GM10266 (cell line): Measurements from ENCODE around the gene ADAMTS20.

Experiments
- DNase-seq: peaks from one replicate; pipeline ENCODE4 v3.0.0; 2012; ENCODE audit errors: extremely low spot score
- TF ChIP-seq, protein P1 (sequence below): IDR thresholded peaks from 2 replicates; pipeline ENCODE4 v1.5.1; 2012; ENCODE audit warnings: mild to moderate bottlenecking, low read depth; ENCODE audit not compliant: control insufficient read depth, insufficient read depth; ENCODE audit errors: missing control alignments

ADAMTS20 gene

GRCh38 chr12:43312991-43313505 lies 239.0 kb downstream of the ADAMTS20 start:
- DNase-seq: no peak
- TF ChIP-seq, protein P1, sequence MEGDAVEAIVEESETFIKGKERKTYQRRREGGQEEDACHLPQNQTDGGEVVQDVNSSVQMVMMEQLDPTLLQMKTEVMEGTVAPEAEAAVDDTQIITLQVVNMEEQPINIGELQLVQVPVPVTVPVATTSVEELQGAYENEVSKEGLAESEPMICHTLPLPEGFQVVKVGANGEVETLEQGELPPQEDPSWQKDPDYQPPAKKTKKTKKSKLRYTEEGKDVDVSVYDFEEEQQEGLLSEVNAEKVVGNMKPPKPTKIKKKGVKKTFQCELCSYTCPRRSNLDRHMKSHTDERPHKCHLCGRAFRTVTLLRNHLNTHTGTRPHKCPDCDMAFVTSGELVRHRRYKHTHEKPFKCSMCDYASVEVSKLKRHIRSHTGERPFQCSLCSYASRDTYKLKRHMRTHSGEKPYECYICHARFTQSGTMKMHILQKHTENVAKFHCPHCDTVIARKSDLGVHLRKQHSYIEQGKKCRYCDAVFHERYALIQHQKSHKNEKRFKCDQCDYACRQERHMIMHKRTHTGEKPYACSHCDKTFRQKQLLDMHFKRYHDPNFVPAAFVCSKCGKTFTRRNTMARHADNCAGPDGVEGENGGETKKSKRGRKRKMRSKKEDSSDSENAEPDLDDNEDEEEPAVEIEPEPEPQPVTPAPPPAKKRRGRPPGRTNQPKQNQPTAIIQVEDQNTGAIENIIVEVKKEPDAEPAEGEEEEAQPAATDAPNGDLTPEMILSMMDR: no peak

DNA sequence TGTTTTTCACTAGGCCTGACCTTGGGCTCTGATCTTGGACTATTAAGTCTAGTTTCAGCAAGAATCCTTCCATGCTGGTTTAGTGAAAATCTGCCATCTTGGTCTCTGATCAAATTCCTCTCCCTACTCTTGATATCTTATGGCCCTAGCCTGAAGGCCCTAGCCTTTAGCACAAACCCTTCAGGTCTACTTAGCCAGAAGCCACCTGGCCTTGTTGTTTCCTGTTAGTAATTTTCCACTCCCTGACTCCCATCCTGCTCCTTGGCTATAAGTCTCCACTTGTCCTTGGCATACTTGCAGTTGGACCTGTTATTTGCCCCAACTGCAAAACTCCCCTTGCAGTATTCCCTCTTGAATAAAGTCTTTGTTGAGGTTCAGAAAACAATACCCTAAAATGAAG lies 241.4 kb downstream of the ADAMTS20 start:
- no peak for DNase-seq
- TF ChIP-seq, protein P1: no peak

GRCh38 chr12:43309959-43310358 lies 242.0 kb downstream of the ADAMTS20 start:
- TF ChIP-seq, protein P1: no peak
- DNase-seq: no peak

DNA sequence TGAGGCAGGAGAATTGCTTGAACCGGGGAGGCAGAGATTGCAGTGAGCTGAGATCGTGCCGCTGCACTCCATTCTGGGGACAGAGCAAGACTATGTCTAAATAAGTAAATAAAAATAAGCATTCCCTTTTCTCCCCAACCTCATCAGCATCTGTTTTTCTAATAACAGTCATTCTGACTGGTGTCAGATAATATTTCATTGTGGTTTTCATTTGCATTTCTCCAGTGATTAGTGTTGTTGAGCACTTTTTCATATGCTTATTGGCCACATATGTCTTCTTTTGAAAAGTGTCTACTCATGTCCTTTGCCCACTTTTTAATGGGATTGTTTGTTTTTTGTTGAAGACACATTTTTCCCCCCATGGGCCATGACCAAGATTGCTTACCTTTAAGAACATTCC lies 243.2 kb downstream of the ADAMTS20 start:
- no peak for DNase-seq
- TF ChIP-seq, protein P1: no peak

DNA sequence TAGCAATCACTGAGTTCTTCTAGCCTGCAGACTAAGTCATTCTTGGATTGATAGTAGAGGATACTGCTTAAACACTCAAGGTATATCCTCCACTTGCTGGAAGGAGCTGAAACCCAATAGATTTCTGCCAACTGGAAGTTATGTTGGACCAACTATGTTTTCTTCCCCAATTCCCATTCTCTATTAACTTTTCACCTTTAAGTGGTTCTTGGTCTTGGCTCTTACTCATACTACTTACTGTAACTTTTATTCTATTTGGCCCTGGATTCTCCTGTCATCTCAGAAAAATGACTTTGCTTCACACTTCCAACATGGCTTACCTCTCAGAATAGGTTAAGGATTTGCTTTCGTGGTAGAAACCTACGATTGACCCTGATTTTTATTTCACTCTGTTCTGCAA lies 244.9 kb downstream of the ADAMTS20 start:
- DNase-seq: no peak
- TF ChIP-seq, protein P1: no peak

GRCh38 chr12:43306066-43306465 lies 245.9 kb downstream of the ADAMTS20 start:
- DNase-seq: no peak
- TF ChIP-seq, protein P1: no peak

GRCh38 chr12:43305065-43305464 lies 246.9 kb downstream of the ADAMTS20 start:
- TF ChIP-seq, protein P1: no peak
- no peak for DNase-seq
